Anterior cingulate cortex (tissue), 58 donors: ENCODE data around the gene TNIP3.

Experiments
- DNase-seq, 58 donors: peaks; one replicate each; lab custom pipeline; 2025; lab: John Stamatoyannopoulos, UW

Gene TNIP3

DNA sequence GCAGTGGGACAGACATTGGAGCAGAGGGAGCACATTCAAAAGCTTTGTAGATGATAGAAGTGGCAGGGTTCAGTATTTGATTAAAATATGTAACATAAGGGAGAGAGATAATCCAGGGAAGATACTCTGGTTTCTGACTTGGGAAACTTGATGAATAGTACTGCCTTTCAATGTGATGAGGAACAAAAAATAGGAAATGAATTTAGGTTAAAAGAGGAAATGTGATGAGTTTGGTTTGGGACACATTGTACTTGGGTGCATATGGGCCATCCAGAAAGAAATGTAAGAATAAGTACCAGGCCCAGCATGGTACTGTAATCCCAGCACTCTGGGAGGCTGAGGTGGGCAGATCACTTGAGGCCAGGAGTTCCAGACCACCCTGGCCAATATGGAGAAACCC is 70.9 kb downstream of the TNIP3 start:
- DNase-seq: no peak

DNA sequence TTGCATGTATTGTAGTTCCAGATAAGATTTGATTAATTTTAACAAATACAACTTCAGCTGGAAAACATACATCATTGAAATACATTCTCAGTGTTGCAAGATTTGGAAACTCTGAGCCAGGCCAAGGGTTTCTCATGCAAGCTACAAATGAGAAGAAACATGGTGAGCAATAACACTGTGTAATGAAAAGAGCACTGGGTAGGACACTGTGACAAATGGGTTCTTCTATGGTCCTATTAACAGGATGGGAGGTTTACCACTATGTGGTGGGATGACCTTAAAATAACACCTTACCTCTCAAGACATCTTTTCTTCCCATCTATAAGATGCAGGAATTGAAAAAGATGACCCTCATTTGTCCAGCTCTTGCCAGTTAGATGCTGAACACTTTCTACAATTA is 72.2 kb downstream of the TNIP3 start:
- no peak for DNase-seq

GRCh38 chr4:121088867-121089266 is 75.3 kb downstream of the TNIP3 start:
- no peak for DNase-seq
